ENCODE measurements around the gene PLEKHA7. TPM values are rescaled to one million over a fixed set of nuclear protein-coding genes. Genes with fewer than 3 reads are reported as not detected.

PLEKHA7 gene
- total and polyA plus RNA-seq, 2 of the 13 experiments (the other 11 are each of a cell fraction or from before 2014, with no cell fraction given) = 17.5 to 18.7 TPM

DNA sequence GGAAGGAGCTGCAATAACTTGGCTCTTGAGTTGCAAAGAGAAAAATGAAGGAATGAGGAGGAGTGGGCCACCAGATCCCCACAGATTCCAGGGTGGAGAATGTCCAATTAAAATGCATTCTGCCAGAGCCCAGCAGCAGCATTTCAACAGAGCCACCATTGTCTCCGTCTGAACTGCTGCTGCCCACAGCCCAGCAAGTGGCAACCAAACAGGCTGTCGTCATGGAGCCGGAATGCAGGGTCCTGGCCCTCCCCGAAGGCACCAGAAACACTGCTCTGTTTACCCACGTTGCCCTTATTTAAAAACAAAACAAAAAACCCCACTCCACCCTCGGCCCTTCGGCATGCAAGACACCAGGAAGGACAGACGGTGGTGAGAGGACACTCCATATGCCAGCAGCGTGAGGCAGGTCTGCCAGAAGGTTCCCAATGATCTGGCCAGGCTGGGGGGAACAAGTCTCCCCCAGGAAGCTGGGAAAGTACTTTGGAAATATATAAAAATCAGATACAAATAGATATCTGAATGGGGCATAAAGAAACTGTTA lies 32.5 kb downstream of the PLEKHA7 start (continued):
- TF ChIP-seq, protein P1, sequence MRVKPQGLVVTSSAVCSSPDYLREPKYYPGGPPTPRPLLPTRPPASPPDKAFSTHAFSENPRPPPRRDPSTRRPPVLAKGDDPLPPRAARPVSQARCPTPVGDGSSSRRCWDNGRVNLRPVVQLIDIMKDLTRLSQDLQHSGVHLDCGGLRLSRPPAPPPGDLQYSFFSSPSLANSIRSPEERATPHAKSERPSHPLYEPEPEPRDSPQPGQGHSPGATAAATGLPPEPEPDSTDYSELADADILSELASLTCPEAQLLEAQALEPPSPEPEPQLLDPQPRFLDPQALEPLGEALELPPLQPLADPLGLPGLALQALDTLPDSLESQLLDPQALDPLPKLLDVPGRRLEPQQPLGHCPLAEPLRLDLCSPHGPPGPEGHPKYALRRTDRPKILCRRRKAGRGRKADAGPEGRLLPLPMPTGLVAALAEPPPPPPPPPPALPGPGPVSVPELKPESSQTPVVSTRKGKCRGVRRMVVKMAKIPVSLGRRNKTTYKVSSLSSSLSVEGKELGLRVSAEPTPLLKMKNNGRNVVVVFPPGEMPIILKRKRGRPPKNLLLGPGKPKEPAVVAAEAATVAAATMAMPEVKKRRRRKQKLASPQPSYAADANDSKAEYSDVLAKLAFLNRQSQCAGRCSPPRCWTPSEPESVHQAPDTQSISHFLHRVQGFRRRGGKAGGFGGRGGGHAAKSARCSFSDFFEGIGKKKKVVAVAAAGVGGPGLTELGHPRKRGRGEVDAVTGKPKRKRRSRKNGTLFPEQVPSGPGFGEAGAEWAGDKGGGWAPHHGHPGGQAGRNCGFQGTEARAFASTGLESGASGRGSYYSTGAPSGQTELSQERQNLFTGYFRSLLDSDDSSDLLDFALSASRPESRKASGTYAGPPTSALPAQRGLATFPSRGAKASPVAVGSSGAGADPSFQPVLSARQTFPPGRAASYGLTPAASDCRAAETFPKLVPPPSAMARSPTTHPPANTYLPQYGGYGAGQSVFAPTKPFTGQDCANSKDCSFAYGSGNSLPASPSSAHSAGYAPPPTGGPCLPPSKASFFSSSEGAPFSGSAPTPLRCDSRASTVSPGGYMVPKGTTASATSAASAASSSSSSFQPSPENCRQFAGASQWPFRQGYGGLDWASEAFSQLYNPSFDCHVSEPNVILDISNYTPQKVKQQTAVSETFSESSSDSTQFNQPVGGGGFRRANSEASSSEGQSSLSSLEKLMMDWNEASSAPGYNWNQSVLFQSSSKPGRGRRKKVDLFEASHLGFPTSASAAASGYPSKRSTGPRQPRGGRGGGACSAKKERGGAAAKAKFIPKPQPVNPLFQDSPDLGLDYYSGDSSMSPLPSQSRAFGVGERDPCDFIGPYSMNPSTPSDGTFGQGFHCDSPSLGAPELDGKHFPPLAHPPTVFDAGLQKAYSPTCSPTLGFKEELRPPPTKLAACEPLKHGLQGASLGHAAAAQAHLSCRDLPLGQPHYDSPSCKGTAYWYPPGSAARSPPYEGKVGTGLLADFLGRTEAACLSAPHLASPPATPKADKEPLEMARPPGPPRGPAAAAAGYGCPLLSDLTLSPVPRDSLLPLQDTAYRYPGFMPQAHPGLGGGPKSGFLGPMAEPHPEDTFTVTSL (CRISPR knock-in tag; IDR thresholded peaks at IDR 0.05; ENCODE audit: borderline replicate concordance) = no peak; the same call in 1 of the 2 replicates
- TF ChIP-seq ZZZ3 (CRISPR knock-in tag; IDR thresholded peaks at IDR 0.05; ENCODE audit: borderline replicate concordance) (no peak), ZNF672 (CRISPR knock-in tag; IDR thresholded peaks at IDR 0.05) (no peak), ONECUT2 (CRISPR knock-in tag; IDR thresholded peaks at IDR 0.05) (no peak)
- TF ChIP-seq, protein P2, sequence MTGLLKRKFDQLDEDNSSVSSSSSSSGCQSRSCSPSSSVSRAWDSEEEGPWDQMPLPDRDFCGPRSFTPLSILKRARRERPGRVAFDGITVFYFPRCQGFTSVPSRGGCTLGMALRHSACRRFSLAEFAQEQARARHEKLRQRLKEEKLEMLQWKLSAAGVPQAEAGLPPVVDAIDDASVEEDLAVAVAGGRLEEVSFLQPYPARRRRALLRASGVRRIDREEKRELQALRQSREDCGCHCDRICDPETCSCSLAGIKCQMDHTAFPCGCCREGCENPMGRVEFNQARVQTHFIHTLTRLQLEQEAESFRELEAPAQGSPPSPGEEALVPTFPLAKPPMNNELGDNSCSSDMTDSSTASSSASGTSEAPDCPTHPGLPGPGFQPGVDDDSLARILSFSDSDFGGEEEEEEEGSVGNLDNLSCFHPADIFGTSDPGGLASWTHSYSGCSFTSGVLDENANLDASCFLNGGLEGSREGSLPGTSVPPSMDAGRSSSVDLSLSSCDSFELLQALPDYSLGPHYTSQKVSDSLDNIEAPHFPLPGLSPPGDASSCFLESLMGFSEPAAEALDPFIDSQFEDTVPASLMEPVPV (CRISPR knock-in tag; IDR thresholded peaks at IDR 0.05) = no peak
- TF ChIP-seq, protein P3, sequence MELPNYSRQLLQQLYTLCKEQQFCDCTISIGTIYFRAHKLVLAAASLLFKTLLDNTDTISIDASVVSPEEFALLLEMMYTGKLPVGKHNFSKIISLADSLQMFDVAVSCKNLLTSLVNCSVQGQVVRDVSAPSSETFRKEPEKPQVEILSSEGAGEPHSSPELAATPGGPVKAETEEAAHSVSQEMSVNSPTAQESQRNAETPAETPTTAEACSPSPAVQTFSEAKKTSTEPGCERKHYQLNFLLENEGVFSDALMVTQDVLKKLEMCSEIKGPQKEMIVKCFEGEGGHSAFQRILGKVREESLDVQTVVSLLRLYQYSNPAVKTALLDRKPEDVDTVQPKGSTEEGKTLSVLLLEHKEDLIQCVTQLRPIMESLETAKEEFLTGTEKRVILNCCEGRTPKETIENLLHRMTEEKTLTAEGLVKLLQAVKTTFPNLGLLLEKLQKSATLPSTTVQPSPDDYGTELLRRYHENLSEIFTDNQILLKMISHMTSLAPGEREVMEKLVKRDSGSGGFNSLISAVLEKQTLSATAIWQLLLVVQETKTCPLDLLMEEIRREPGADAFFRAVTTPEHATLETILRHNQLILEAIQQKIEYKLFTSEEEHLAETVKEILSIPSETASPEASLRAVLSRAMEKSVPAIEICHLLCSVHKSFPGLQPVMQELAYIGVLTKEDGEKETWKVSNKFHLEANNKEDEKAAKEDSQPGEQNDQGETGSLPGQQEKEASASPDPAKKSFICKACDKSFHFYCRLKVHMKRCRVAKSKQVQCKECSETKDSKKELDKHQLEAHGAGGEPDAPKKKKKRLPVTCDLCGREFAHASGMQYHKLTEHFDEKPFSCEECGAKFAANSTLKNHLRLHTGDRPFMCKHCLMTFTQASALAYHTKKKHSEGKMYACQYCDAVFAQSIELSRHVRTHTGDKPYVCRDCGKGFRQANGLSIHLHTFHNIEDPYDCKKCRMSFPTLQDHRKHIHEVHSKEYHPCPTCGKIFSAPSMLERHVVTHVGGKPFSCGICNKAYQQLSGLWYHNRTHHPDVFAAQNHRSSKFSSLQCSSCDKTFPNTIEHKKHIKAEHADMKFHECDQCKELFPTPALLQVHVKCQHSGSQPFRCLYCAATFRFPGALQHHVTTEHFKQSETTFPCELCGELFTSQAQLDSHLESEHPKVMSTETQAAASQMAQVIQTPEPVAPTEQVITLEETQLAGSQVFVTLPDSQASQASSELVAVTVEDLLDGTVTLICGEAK (IDR thresholded peaks at IDR 0.05) = no peak
- TF ChIP-seq, protein P3 (CRISPR knock-in tag; IDR thresholded peaks at IDR 0.05) = no peak
- TF ChIP-seq, protein P4, sequence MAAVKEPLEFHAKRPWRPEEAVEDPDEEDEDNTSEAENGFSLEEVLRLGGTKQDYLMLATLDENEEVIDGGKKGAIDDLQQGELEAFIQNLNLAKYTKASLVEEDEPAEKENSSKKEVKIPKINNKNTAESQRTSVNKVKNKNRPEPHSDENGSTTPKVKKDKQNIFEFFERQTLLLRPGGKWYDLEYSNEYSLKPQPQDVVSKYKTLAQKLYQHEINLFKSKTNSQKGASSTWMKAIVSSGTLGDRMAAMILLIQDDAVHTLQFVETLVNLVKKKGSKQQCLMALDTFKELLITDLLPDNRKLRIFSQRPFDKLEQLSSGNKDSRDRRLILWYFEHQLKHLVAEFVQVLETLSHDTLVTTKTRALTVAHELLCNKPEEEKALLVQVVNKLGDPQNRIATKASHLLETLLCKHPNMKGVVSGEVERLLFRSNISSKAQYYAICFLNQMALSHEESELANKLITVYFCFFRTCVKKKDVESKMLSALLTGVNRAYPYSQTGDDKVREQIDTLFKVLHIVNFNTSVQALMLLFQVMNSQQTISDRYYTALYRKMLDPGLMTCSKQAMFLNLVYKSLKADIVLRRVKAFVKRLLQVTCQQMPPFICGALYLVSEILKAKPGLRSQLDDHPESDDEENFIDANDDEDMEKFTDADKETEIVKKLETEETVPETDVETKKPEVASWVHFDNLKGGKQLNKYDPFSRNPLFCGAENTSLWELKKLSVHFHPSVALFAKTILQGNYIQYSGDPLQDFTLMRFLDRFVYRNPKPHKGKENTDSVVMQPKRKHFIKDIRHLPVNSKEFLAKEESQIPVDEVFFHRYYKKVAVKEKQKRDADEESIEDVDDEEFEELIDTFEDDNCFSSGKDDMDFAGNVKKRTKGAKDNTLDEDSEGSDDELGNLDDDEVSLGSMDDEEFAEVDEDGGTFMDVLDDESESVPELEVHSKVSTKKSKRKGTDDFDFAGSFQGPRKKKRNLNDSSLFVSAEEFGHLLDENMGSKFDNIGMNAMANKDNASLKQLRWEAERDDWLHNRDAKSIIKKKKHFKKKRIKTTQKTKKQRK (IDR thresholded peaks at IDR 0.05; ENCODE audit: low read length) = no peak
